HepG2 (cell line): ENCODE measurements around the gene AUTS2. TPM values are rescaled to one million over a fixed set of nuclear protein-coding genes. Genes with fewer than 3 reads are reported as not detected.

Experiments used
- ATAC-seq: fragments of 200-7000 bp; cut with Tn5 transposase; 3 replicates; pipeline ENCODE4 v1.9.1; 2020; ENCODE audit warnings: mild to moderate bottlenecking, moderate library complexity
- BruUV-seq: library from RNA; stranded (reverse); fragments of 400-500 nt; replicated peaks from 2 replicates; lab custom pipeline; 2021; lab: Mats Ljungman, UMichigan
- CTCF ChIA-PET: fragments of 300-600 bp; formaldehyde crosslinking; extraction: SDS; loops from one replicate; lab custom pipeline; 2021; ENCODE audit warnings: low total read pairs, inconsistent platforms, low intra/inter-chr PET ratio; lab: Yijun Ruan, JAX
- POLR2A ChIA-PET: fragments of 350-600 bp; sonication (Branson Sonifier 250); formaldehyde crosslinking; loops from one replicate; lab custom pipeline; 2020; ENCODE audit warnings: antibody characterized with exemption, inconsistent platforms; lab: Yijun Ruan, JAX
- DNase-seq: peaks from one replicate; pipeline ENCODE4 v3.0.0-alpha.2; 2015; ENCODE audit warnings: low spot score
- FAIRE-seq: peaks from 3 replicates; lab custom pipeline; 2011; peaks lifted over from hg19 to GRCh38; lab: Jason Lieb, UNC
- H2AFZ ChIP-seq: one replicate; pipeline ENCODE4 v1.6.1; 2011; ENCODE audit warnings: low read length, inconsistent platforms
- H3K27ac ChIP-seq: fragments of 300-600 bp; 3 replicates; pipeline ENCODE4 v1.8.0; 2011; ENCODE audit warnings: mixed run types, mild to moderate bottlenecking, mixed read lengths, low read length, inconsistent platforms; ENCODE audit not compliant: insufficient read depth; ENCODE audit errors: extremely low read length
- H3K27me3 ChIP-seq, 2 experiments: fragments of 200-600 bp in 1 of 2; 2 replicates in 1 of 2; 3 replicates in 1 of 2; pipeline versions ENCODE4 v1.6.0 to v1.8.0; 2011; ENCODE audit warnings: low read length in 2 of 2, mild to moderate bottlenecking in 2 of 2, moderate library complexity in 2 of 2, inconsistent platforms in 1 of 2; ENCODE audit not compliant: insufficient read depth in 2 of 2, control insufficient read depth in 1 of 2
- H3K36me3 ChIP-seq, 2 experiments: fragments of 200-600 bp in 1 of 2; replicated peaks in 1 of 2; 2 replicates in 1 of 2; 3 replicates in 1 of 2; pipeline versions ENCODE4 v1.5.1 to v1.8.0; 2011; ENCODE audit warnings: low read length in 2 of 2, inconsistent platforms in 1 of 2; ENCODE audit not compliant: insufficient read depth in 2 of 2, control insufficient read depth in 1 of 2
- H3K4me1 ChIP-seq: 2 replicates; pipeline ENCODE4 v1.5.1; 2012; ENCODE audit warnings: low read length, inconsistent platforms; ENCODE audit not compliant: insufficient read depth
- H3K4me2 ChIP-seq: 2 replicates; pipeline ENCODE4 v1.6.0; 2011; ENCODE audit warnings: low read depth, low read length, inconsistent platforms
- H3K4me3 ChIP-seq, 3 experiments: fragments of 200-600 bp in 1 of 3; sonication (generic), shearing (Covaris generic) in 1 of 3; replicated peaks in 1 of 3; 2 replicates each; pipeline ENCODE4 v1.5.1; 2011 to 2016; ENCODE audit warnings: low read length in 3 of 3, inconsistent platforms in 2 of 3, low read depth in 2 of 3, mild to moderate bottlenecking in 2 of 3, control low read depth in 1 of 3, mixed read lengths in 1 of 3; ENCODE audit not compliant: insufficient read depth in 1 of 3
- H3K79me2 ChIP-seq: one replicate; pipeline ENCODE4 v1.6.1; 2011; ENCODE audit warnings: low read length, inconsistent platforms; ENCODE audit not compliant: insufficient read depth
- H3K9ac ChIP-seq: 2 replicates; pipeline ENCODE4 v1.6.0; 2011; ENCODE audit warnings: mild to moderate bottlenecking, low read depth, low read length, inconsistent platforms; ENCODE audit not compliant: insufficient read depth
- H3K9me3 ChIP-seq: 2 replicates; pipeline ENCODE4 v1.5.1; 2012; ENCODE audit warnings: mild to moderate bottlenecking, low read length
- H4K20me1 ChIP-seq: 2 replicates; pipeline ENCODE4 v1.6.0; 2011; ENCODE audit warnings: inconsistent platforms, mild to moderate bottlenecking, low read length, moderate library complexity; ENCODE audit not compliant: insufficient read depth
- CEBPB ChIP-seq: IDR thresholded peaks from 2 replicates; pipeline ENCODE4 v1.6.1; 2011; ENCODE audit warnings: low read depth, low read length, improper control_type of control experiment, borderline replicate concordance
- FOXP4 ChIP-seq: sonication (generic); formaldehyde crosslinking; IDR thresholded peaks from 2 replicates; pipeline ENCODE4 v1.4.0; 2020; ENCODE audit warnings: missing genetic modification reagents
- GATAD2A ChIP-seq: IDR thresholded peaks from 2 replicates; pipeline ENCODE4 v1.6.1; 2016
- GLMP ChIP-seq: sonication (generic); formaldehyde crosslinking; IDR thresholded peaks from 2 replicates; pipeline ENCODE4 v1.9.0; 2021; ENCODE audit warnings: missing genetic modification reagents, mild to moderate bottlenecking, borderline replicate concordance
- HNF4A ChIP-seq: sonication (generic); formaldehyde crosslinking; IDR thresholded peaks from 2 replicates; pipeline ENCODE4 v1.4.0; 2020; ENCODE audit warnings: missing genetic modification reagents
- KDM6A ChIP-seq: IDR thresholded peaks from 2 replicates; pipeline ENCODE4 v1.6.1; 2016; ENCODE audit warnings: low read depth
- STAG1 ChIP-seq: sonication (generic); formaldehyde crosslinking; IDR thresholded peaks from 2 replicates; pipeline ENCODE4 v1.4.0; 2020; ENCODE audit warnings: missing genetic modification reagents
- ZMYM3 ChIP-seq: sonication (generic); formaldehyde crosslinking; IDR thresholded peaks from 2 replicates; pipeline ENCODE4 v1.5.1; 2020; ENCODE audit warnings: mild to moderate bottlenecking, missing genetic modification reagents
- ZNF121 ChIP-seq: sonication (generic); formaldehyde crosslinking; IDR thresholded peaks from 2 replicates; pipeline ENCODE4 v1.5.0; 2020; ENCODE audit warnings: mild to moderate bottlenecking, missing genetic modification reagents
- ZNF713 ChIP-seq: sonication (generic); formaldehyde crosslinking; IDR thresholded peaks from 2 replicates; pipeline ENCODE4 v1.4.0; 2020; ENCODE audit warnings: mild to moderate bottlenecking, missing genetic modification reagents
- WGBS: methylation state at CpG from one replicate; pipeline ENCODE4 v1.1.6; 2017; ENCODE audit warnings: low lambda C conversion rate; 5-methylcytosine and 5-hydroxymethylcytosine counted together
- in situ Hi-C: cut with HindIII; loops from 2 replicates; pipeline ENCODE4 v1.10.0; 2017; ENCODE audit warnings: low pct_unique_long_range_greater_than_20kb; ENCODE audit not compliant: extremely low pct_ligation_motif_present
- intact Hi-C: fragments of 100-400 bp; cut with micrococcal nuclease; formaldehyde crosslinking; loops from one replicate; pipeline ENCODE4 v1.10.0; 2022; ENCODE audit not compliant: unreplicated experiment
- polyA plus RNA-seq, 8 experiments: library from polyadenylated mRNA; depleted of rRNA in 3 of 8; stranded (reverse) in 7 of 8; unstranded in 1 of 8; fragments of >200 nt; fragmentation: Illumina TruSeq in 4 of 8; extraction: Trizol in 4 of 8; gene quantifications; 2 replicates each; pipeline versions ENCODE4 v1.2.1 to v1.2.3, GENCODE V29; 2011 to 2016; ENCODE audit warnings: low read depth in 4 of 8, missing spikeins in 1 of 8, mixed read lengths in 1 of 8; ENCODE audit not compliant: insufficient read depth in 1 of 8
- total RNA-seq, 5 experiments: library from RNA; depleted of rRNA; stranded (reverse); fragments of >200 nt; fragmentation: Illumina TruSeq; extraction: Trizol; gene quantifications; 2 replicates each; pipeline ENCODE4 v1.2.3, GENCODE V29; 2016; ENCODE audit warnings: low read depth in 1 of 5
- TF ChIP-seq, protein P1 (sequence below): sonication (generic); formaldehyde crosslinking; IDR thresholded peaks from 2 replicates; pipeline ENCODE4 v1.5.0; 2020; ENCODE audit warnings: mild to moderate bottlenecking, missing genetic modification reagents, moderate library complexity

Gene AUTS2
- total and polyA plus RNA-seq, 2 of the 13 experiments (the other 11 are each of a cell fraction or from before 2014, with no cell fraction given) = 0.38 TPM; not detected in 1

DNA sequence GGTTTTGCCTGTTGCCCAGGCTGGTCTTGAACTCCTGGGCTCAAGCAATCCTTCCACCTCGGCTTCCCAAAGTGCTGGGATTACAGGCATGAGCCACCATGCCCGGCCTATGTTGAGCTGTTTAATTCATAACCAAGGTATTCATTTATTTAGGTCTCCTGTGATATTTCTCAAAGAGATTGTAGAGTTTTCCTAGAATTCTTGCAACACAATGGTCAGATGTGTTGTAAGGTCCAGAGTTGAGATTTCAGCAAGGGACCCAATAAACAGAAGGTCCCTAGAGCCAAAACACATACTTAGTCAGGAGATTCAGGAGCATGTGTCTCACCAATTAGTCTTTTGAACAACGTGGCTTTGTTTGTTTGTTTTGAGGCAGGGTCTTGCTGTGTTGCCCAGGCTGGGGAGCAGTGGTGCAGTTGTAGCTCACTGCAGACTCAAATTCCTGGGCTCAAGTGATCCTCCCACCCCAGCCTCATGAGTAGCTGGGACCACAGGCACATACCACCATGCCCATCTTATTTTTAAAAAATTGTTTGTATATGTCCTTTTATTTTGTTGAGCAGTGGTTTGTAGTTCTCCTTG is 1212.4 kb downstream of the AUTS2 start (continued):
- TF ChIP-seq HNF4A (CRISPR knock-in tag) (peak; percentile 71), ZNF121 (CRISPR knock-in tag) (peak; percentile 96), ZNF713 (no peak), CEBPB (peak; percentile 91), FOXP4 (no peak), ZMYM3 (CRISPR knock-in tag) (0 out of 2 replicates have a peak, but pooled peaks have one; percentile 38), GATAD2A (CRISPR knock-in tag) (0 out of 2 replicates have a peak, but pooled peaks have one; percentile 19)
- TF ChIP-seq, all 625 proteins: peak for 10

DNA sequence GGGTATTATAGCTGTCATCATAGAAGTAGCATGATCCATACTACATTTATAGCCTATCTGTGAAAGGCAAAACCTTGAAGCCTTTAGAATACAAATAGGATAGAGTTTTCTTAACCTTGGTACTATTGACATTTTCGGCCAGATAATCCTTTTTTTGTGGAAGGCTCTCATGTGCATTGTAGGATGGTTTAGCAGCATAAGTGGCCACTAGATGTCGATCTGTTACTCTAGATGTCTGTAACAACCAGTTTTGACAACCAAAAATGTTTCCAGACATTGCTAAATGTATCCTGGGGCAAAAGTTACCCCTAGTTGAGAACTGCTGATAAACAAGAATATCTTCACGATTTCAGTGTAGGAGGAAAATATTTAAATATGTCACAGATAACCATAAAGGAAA is 1214.2 kb downstream of the AUTS2 start:
- ATAC-seq = peak; percentile 67
- peak; percentile 71 for FAIRE-seq

More for the DNA sequence above, 1214.2 kb downstream of the AUTS2 start:
- no peak overlapping the region for H2AFZ ChIP-seq
- in situ Hi-C loops = no loop called here
- WGBS = 0% methylated on average over 3 of the region's 3 CpGs
- no peak overlapping the region for H3K9ac ChIP-seq
- intact Hi-C loops = no loop called here
- peak; percentile 17 for DNase-seq
- CTCF ChIA-PET = interaction anchor here (0.7 kb wide), 1 partner anchor 920 kb away, joined by 3 read pairs; no protein-coding TSS in a partner anchor
- no peak overlapping the region for H3K4me2 ChIP-seq
- peak; percentile 37; the same call in 1 of the 2 replicates for TF ChIP-seq STAG1 (CRISPR knock-in tag)
- TF ChIP-seq, protein P1, sequence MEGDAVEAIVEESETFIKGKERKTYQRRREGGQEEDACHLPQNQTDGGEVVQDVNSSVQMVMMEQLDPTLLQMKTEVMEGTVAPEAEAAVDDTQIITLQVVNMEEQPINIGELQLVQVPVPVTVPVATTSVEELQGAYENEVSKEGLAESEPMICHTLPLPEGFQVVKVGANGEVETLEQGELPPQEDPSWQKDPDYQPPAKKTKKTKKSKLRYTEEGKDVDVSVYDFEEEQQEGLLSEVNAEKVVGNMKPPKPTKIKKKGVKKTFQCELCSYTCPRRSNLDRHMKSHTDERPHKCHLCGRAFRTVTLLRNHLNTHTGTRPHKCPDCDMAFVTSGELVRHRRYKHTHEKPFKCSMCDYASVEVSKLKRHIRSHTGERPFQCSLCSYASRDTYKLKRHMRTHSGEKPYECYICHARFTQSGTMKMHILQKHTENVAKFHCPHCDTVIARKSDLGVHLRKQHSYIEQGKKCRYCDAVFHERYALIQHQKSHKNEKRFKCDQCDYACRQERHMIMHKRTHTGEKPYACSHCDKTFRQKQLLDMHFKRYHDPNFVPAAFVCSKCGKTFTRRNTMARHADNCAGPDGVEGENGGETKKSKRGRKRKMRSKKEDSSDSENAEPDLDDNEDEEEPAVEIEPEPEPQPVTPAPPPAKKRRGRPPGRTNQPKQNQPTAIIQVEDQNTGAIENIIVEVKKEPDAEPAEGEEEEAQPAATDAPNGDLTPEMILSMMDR (CRISPR knock-in tag) = peak; percentile 51
- TF ChIP-seq GLMP (CRISPR knock-in tag) = no peak
- no peak for TF ChIP-seq KDM6A
- no TSS peak for BruUV-seq
- H3K36me3 ChIP-seq = no peaks in the 10 kb centered on the region
- no peak overlapping the region for H3K27ac ChIP-seq
- H3K9me3 ChIP-seq = no peaks in the 10 kb centered on the region; the same call in 1 of the 2 replicates
- POLR2A ChIA-PET = no interaction called here
- H3K4me1 ChIP-seq = peaks cover 8% of the 10 kb centered on the region; the same call in 1 of the 2 replicates
- H3K79me2 ChIP-seq = no peaks in the 10 kb centered on the region
- no peaks in the 10 kb centered on the region for H3K27me3 ChIP-seq
- H4K20me1 ChIP-seq = no peaks in the 10 kb centered on the region
- H3K4me3 ChIP-seq = no peak overlapping the region
